GM18505 (cell line): Measurements from ENCODE around the gene MEAK7.

Experiments
- ATAC-seq: cut with Tn5 transposase; IDR thresholded peaks from one replicate; pipeline ENCODE4 v1.9.1; 2021; ENCODE audit not compliant: unreplicated experiment
- POLR2A ChIP-seq: IDR thresholded peaks from 4 replicates; pipeline ENCODE4 v1.6.1; 2011; ENCODE audit warnings: borderline replicate concordance; ENCODE audit not compliant: insufficient read depth, insufficient read length; ENCODE audit errors: extremely low read depth

Gene MEAK7

GRCh38 chr16:84501077-84501735 is 3.3 kb downstream of the MEAK7 start:
- ATAC-seq = no peak
- no peak for TF ChIP-seq POLR2A

DNA sequence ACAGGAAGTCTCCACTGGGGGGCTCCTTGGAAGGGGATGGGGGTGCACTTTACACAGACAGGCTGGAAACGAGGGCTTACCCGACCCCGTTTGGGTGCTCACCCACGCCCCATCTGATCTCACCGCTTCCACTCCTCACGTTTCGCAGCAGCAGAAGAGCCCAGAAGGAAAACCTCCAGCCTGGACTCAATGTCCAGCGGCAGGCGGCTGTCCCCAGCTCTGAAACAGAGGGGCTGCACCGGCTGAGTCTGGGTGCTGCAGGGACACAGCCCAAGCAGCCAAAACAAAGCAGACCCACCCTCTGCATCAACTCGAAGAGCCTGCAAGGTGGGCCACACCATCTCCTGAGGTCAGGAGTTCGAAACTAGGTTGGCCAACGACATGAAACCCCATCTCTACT is 3.9 kb downstream of the MEAK7 start:
- no peak for ATAC-seq
- no peak for TF ChIP-seq POLR2A

- no peak for ATAC-seq
- no peak for TF ChIP-seq POLR2A
Measured at GRCh38 chr16:84499638-84500037, 4.8 kb downstream of the MEAK7 start.

DNA sequence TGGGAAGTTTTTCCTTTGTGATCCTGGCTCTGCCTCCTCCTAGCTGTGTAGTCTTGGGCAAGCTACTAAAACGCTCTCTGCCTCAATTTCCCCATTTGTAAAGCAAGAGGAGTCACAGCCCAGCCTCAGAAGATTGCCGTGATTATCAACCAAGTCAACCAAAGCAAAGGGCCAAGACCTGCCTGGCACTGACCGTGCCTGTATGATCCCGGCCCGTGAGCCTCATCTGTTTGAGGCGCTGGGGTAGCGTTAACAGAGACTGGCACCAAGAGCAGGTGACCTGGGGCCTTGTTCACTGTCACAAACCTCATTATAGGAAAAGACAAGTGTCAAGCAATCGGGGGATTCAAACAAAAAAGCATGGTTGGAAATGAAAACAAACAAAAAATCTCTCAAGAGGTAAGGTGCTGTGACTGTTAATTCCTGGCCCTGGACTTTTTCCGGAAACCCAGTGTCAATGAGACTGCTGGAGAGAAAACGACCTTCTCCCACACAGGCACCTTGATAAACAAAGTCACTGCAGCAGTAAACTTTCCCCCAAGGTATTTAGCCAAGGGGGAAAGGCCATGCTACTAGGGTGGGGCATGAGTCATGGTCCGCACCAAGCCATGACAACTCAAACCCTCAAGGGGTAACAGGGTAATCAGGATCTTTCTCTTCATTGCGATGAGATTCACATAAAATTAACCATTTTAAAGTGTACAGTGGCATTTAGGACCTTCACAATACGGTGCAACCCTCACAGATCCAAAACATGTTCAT is 5.4 kb downstream of the MEAK7 start:
- TF ChIP-seq POLR2A = no peak
- no peak for ATAC-seq

GRCh38 chr16:84498223-84498610 is 6.2 kb downstream of the MEAK7 start:
- ATAC-seq = no peak
- TF ChIP-seq POLR2A = no peak

- no peak for ATAC-seq
- TF ChIP-seq POLR2A = no peak
Measured at GRCh38 chr16:84497418-84498222, 6.8 kb downstream of the MEAK7 start.

GRCh38 chr16:84496991-84497390 is 7.5 kb downstream of the MEAK7 start:
- no peak for ATAC-seq

GRCh38 chr16:84495506-84495905 is 9.0 kb downstream of the MEAK7 start:
- no peak for ATAC-seq
- no peak for TF ChIP-seq POLR2A

More at GRCh38 chr16:84496991-84497390, 7.5 kb downstream of the MEAK7 start:
- no peak for TF ChIP-seq POLR2A

DNA sequence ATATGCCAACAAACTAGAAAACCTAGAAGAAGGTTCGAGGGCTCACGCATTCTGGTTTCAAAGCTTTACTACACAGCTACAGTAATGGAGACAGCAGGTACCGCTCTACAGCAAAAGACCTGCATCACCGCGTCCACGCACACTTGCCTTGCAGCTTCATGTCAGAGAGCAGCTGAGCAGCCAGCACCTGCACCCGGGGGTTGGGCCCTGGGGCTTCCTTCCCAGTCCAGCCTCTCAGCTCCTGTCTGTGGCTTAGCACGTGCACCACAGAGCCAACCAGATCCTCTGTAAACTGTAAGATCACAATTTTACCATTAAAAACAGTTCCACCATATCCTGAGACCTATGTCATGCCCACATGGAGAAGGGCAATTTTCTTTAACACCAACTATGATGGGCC is 15.3 kb downstream of the MEAK7 start:
- no peak for TF ChIP-seq POLR2A

DNA sequence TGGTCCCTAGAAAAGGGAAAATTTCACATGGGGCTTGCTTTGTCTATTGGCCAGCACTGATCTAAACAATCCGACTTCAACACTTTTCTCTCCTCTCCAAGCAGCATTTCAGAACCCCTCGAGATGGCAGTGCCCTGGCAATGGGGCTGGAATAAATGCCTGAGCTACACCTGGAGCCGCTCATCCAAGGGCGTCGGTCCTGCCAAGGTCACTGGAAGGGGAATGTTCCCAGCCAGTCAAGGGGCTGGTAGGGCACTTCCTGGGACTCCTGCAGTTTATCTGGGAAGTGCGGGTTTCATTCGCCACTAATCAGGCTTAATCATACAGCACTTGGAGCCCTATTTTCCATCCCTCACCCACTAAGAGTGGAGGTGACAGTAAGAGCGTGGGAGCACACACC is 17.1 kb downstream of the MEAK7 start:
- no peak for TF ChIP-seq POLR2A
- no peak for ATAC-seq

More for the DNA sequence above, 15.3 kb downstream of the MEAK7 start:
- no peak for ATAC-seq

- no peak for ATAC-seq
- TF ChIP-seq POLR2A = no peak
Measured at GRCh38 chr16:84486551-84487235, 17.8 kb downstream of the MEAK7 start.

GRCh38 chr16:84486126-84486525 is 18.3 kb downstream of the MEAK7 start:
- TF ChIP-seq POLR2A = no peak
- ATAC-seq = no peak
